Sigmoid colon (tissue), 4 donors: Measurements from ENCODE around the gene HYKK.

ENCODE experiments used
- CTCF ChIP-seq, 4 experiments: fragments of 450-650 bp in 3 of 4; fragments of 200-600 bp in 1 of 4; IDR thresholded peaks; one replicate each; pipeline ENCODE4 v1.5.1; 2016 to 2019; ENCODE audit warnings: antibody characterized with exemption in 4 of 4, mild to moderate bottlenecking in 3 of 4, moderate library complexity in 2 of 4
- EP300 ChIP-seq, 4 donors: sonication (generic); formaldehyde crosslinking; IDR thresholded peaks; one replicate each; pipeline ENCODE4 v1.6.1; 2017; ENCODE audit warnings: antibody characterized with exemption in 4 of 4
- POLR2A ChIP-seq, 2 donors: fragments of 450-650 bp; IDR thresholded peaks; one replicate each; pipeline ENCODE4 v1.6.1; 2016; ENCODE audit warnings: antibody characterized with exemption in 2 of 2, mild to moderate bottlenecking in 2 of 2, moderate library complexity in 2 of 2

GRCh38 chr15:78561490-78561889, 54.1 kb downstream of the HYKK start:
- TF ChIP-seq CTCF (IDR thresholded peaks at IDR 0.05), result no peak
- no peak for TF ChIP-seq POLR2A (IDR thresholded peaks at IDR 0.05)
- TF ChIP-seq EP300 (IDR thresholded peaks at IDR 0.05), result no peak
